GM06990 (cell line): Measurements from ENCODE around the gene CNGA2.

Experiments used
- DNase-seq: peaks from one replicate; pipeline ENCODE4 v3.0.0-alpha.2; 2011; ENCODE audit not compliant: insufficient read length; ENCODE audit errors: extremely low read depth
- H3K27me3 ChIP-seq: replicated peaks from 2 replicates; pipeline ENCODE4 v1.6.0; 2011; ENCODE audit warnings: low read length; ENCODE audit not compliant: control insufficient read depth, insufficient read depth
- H3K36me3 ChIP-seq: 2 replicates; pipeline ENCODE4 v1.5.1; 2011; ENCODE audit warnings: low read length; ENCODE audit not compliant: control insufficient read depth, insufficient read depth
- H3K4me3 ChIP-seq: replicated peaks from 2 replicates; pipeline ENCODE4 v1.5.1; 2011; ENCODE audit warnings: low read depth, mild to moderate bottlenecking, control low read depth, low read length
- CTCF ChIP-seq: IDR thresholded peaks from 2 replicates; pipeline ENCODE4 v1.5.1; 2011; ENCODE audit warnings: low read length, control low read depth, mild to moderate bottlenecking, inconsistent platforms; ENCODE audit not compliant: insufficient read depth, poor library complexity, severe bottlenecking

Gene CNGA2

DNA sequence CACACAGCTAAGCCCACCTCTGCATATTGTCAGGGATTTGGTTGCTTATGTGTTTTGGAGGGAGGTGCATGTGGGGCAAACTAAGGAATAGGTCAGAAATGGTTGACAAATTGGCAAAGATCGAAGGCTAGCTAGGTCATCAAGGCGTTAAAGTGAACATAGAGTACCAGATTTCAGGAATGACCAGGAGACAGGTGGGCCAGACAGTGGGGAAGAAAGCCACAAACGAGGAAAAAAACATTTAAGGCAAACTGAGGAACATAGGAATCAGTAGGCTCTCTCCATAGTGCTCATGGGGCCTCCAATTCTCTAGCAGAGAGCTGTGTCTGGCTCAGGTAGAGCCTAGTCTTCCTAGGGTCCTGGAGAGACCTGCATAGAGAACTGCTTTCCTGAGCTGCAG is 57.4 kb downstream of the CNGA2 start:
- no peak for DNase-seq
- no peak overlapping the region for H3K4me3 ChIP-seq
- no peak for TF ChIP-seq CTCF
- H3K36me3 ChIP-seq = no peaks in the 10 kb centered on the region
- H3K27me3 ChIP-seq = no peaks in the 10 kb centered on the region

GRCh38 chrX:151792505-151792904 is 58.0 kb downstream of the CNGA2 start:
- no peaks in the 10 kb centered on the region for H3K27me3 ChIP-seq
- no peak overlapping the region for H3K4me3 ChIP-seq
- TF ChIP-seq CTCF = no peak
- no peaks in the 10 kb centered on the region for H3K36me3 ChIP-seq
- no peak for DNase-seq

- no peaks in the 10 kb centered on the region for H3K27me3 ChIP-seq
- DNase-seq = no peak
Observed at GRCh38 chrX:151793886-151794285, 59.3 kb downstream of the CNGA2 start.

More at GRCh38 chrX:151793886-151794285, 59.3 kb downstream of the CNGA2 start:
- no peak for TF ChIP-seq CTCF
- Histone ChIP-seq H3K36me3 (no peaks in the 10 kb centered on the region), H3K4me3 (no peak overlapping the region)
